ENCODE data around the gene ZBTB39. TPM values are rescaled to one million over a fixed set of nuclear protein-coding genes. Genes with fewer than 3 reads are reported as not detected.
"Not testable (repeated sequence)": the region's sequence is repeated elsewhere in the genome, so short reads cannot be mapped to it uniquely, and the experiment has no call there.

The ZBTB39 gene
- total RNA-seq, 2 donors from 2014 or later = 8.1 to 12.1 TPM

DNA sequence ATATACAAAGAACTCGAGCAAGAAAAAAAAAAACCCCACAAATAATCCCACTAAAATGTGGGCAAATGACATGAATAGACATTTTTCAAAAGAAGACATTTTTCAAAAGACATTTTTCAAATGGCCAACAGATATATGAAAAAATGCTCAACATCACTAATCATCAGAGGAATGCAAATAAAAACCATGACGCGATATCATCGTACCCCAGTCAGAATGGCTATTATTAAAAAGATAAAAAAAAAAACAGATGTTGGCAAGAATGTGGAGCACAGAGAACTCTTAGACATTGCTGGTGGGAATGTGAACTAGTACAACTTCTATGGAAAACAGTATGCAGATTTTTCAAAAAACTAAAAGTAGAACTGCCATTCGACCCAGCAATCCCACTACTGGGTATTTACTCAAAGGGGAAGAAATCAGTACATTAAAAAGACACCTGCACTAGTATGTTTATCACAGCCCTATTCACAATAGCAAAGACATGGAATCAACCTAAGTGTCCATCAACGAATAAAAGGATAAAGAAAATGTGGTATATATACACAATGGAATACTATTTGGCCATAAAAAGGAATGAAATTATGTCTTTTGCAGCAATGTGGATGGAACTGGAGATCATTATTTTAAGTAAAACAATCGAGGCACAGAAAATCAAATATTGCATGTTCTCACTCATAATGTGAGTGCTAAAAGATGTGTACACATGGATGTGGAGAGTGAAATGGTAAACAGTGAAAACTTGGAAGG is 16.3 kb downstream of the ZBTB39 start:
- ATAC-seq = no peak
- Mint-ChIP-seq H3K27ac (peak overlapping the region in 1 of 2 donors; percentile 26), H3K4me3 (no peak overlapping the region), H3K36me3 (no peaks in the 10 kb centered on the region), H3K27me3 (peaks cover 0 to 5% of the 10 kb centered on the region in 2 donors), H3K4me1 (ENCODE audit: low read depth in 2 of 2) (peaks cover 13 to 14% of the 10 kb centered on the region in 2 donors), H3K9me3 (no peaks in the 10 kb centered on the region)
- DNase-seq (ENCODE audit: low spot score) = no peak

- Mint-ChIP-seq H3K9me3 (no peaks in the 10 kb centered on the region), H3K36me3 (no peaks in the 10 kb centered on the region), H3K4me1 (ENCODE audit: low read depth in 2 of 2) (peaks cover 13 to 14% of the 10 kb centered on the region in 2 donors), H3K27ac (no peak overlapping the region), H3K27me3 (peaks cover 0 to 5% of the 10 kb centered on the region in 2 donors), H3K4me3 (no peak overlapping the region)
- no peak for ATAC-seq
- DNase-seq (ENCODE audit: low spot score) = no peak
These were observed 18.1 kb downstream of the ZBTB39 start for GRCh38 chr12:56988207-56988739.

- Mint-ChIP-seq H3K9me3 (no peaks in the 10 kb centered on the region), H3K27ac (no peak overlapping the region), H3K4me3 (peak overlapping the region; percentile 28)
These were observed 18.7 kb downstream of the ZBTB39 start for GRCh38 chr12:56987551-56988053.

GRCh38 chr12:56987011-56987410 is 19.3 kb downstream of the ZBTB39 start:
- peak overlapping the region; percentile 28 for H3K4me3 Mint-ChIP-seq
- ATAC-seq (no peak), DNase-seq (ENCODE audit: low spot score) (no peak)
- peaks cover 13 to 14% of the 10 kb centered on the region in 2 donors for H3K4me1 Mint-ChIP-seq (ENCODE audit: low read depth in 2 of 2)
- no peaks in the 10 kb centered on the region for H3K9me3 Mint-ChIP-seq
- H3K27me3 Mint-ChIP-seq = peaks cover 0 to 5% of the 10 kb centered on the region in 2 donors
- H3K36me3 Mint-ChIP-seq = no peaks in the 10 kb centered on the region
- no peak overlapping the region for H3K27ac Mint-ChIP-seq

More at GRCh38 chr12:56987551-56988053, 18.7 kb downstream of the ZBTB39 start:
- peak; percentile 69 to 79 for ATAC-seq
- peaks cover 0 to 5% of the 10 kb centered on the region in 2 donors for H3K27me3 Mint-ChIP-seq
- no peaks in the 10 kb centered on the region for H3K36me3 Mint-ChIP-seq
- peaks cover 13 to 14% of the 10 kb centered on the region in 2 donors for H3K4me1 Mint-ChIP-seq (ENCODE audit: low read depth in 2 of 2)
- DNase-seq (ENCODE audit: low spot score) = peak; percentile 80

- H3K27ac Mint-ChIP-seq; H3K4me1 Mint-ChIP-seq (ENCODE audit: low read depth in 2 of 2); ATAC-seq; DNase-seq (ENCODE audit: low spot score); H3K9me3 Mint-ChIP-seq; H3K36me3 Mint-ChIP-seq; H3K27me3 Mint-ChIP-seq; H3K4me3 Mint-ChIP-seq: not testable (repeated sequence)
These were observed 20.6 kb downstream of the ZBTB39 start for GRCh38 chr12:56985714-56986113.

- Mint-ChIP-seq H3K9me3 (no peaks in the 10 kb centered on the region), H3K4me1 (ENCODE audit: low read depth in 2 of 2) (peaks cover 0 to 4% of the 10 kb centered on the region in 2 donors), H3K27ac (no peak overlapping the region), H3K4me3 (no peak overlapping the region), H3K27me3 (peaks cover 0 to 3% of the 10 kb centered on the region in 2 donors), H3K36me3 (no peaks in the 10 kb centered on the region)
- ATAC-seq (no peak), DNase-seq (ENCODE audit: low spot score) (no peak)
These were observed 23.0 kb downstream of the ZBTB39 start for GRCh38 chr12:56983386-56983785.

- DNase-seq (ENCODE audit: low spot score); H3K36me3 Mint-ChIP-seq; H3K27ac Mint-ChIP-seq; H3K9me3 Mint-ChIP-seq; ATAC-seq; H3K4me3 Mint-ChIP-seq; H3K27me3 Mint-ChIP-seq; H3K4me1 Mint-ChIP-seq (ENCODE audit: low read depth in 2 of 2): not testable (repeated sequence)
These were observed 23.6 kb downstream of the ZBTB39 start for GRCh38 chr12:56982578-56983236.

DNA sequence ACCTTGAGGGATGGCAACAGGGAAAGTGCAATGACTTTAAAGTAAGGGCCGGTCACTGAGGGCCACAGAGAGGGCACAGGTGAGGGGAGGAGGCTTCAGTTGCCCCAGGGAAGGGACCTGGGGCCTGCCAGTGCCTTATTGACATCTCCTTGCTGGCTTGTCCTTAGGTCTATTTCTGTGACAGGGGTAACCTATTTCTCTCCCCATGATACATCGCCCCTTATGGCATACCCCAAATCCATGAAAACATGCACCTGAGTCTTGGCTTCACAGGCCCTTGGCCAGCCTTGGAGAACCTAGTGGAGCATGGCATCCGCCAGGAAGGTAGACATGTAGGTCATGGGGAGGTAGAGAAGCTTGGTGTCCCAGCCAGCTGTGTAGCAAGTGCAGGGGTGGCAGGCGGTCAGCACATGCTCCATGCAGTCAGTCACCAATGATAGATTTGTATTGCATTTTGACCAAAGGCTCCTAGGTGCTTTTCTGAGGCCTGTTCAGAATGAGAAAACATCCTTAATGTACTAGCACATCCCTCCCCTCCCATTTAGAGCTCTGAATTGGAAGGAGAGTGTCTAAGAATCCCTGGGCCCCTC is 25.3 kb downstream of the ZBTB39 start:
- H3K4me3 Mint-ChIP-seq = no peak overlapping the region
- no peaks in the 10 kb centered on the region for H3K36me3 Mint-ChIP-seq
- H3K27me3 Mint-ChIP-seq = no peaks in the 10 kb centered on the region
- DNase-seq (ENCODE audit: low spot score) (no peak), ATAC-seq (no peak)
- H3K27ac Mint-ChIP-seq = no peak overlapping the region
- no peaks in the 10 kb centered on the region for H3K4me1 Mint-ChIP-seq (ENCODE audit: low read depth in 2 of 2)
- no peaks in the 10 kb centered on the region for H3K9me3 Mint-ChIP-seq

- no peaks in the 10 kb centered on the region for H3K9me3 Mint-ChIP-seq
- DNase-seq (ENCODE audit: low spot score) (no peak), ATAC-seq (no peak)
- H3K27me3 Mint-ChIP-seq = no peaks in the 10 kb centered on the region
- H3K27ac Mint-ChIP-seq = no peak overlapping the region
- H3K4me1 Mint-ChIP-seq (ENCODE audit: low read depth in 2 of 2) = no peaks in the 10 kb centered on the region
- no peak overlapping the region for H3K4me3 Mint-ChIP-seq
- no peaks in the 10 kb centered on the region for H3K36me3 Mint-ChIP-seq
These were observed 26.1 kb downstream of the ZBTB39 start for GRCh38 chr12:56980268-56980667.

- H3K27me3 Mint-ChIP-seq = no peaks in the 10 kb centered on the region
- no peaks in the 10 kb centered on the region for H3K36me3 Mint-ChIP-seq
- ATAC-seq = no peak
- H3K9me3 Mint-ChIP-seq = no peaks in the 10 kb centered on the region
- H3K27ac Mint-ChIP-seq = no peak overlapping the region
- no peaks in the 10 kb centered on the region for H3K4me1 Mint-ChIP-seq (ENCODE audit: low read depth in 2 of 2)
- no peak overlapping the region for H3K4me3 Mint-ChIP-seq
- DNase-seq (ENCODE audit: low spot score) = no peak
These were observed 26.7 kb downstream of the ZBTB39 start for GRCh38 chr12:56979628-56980027.

DNA sequence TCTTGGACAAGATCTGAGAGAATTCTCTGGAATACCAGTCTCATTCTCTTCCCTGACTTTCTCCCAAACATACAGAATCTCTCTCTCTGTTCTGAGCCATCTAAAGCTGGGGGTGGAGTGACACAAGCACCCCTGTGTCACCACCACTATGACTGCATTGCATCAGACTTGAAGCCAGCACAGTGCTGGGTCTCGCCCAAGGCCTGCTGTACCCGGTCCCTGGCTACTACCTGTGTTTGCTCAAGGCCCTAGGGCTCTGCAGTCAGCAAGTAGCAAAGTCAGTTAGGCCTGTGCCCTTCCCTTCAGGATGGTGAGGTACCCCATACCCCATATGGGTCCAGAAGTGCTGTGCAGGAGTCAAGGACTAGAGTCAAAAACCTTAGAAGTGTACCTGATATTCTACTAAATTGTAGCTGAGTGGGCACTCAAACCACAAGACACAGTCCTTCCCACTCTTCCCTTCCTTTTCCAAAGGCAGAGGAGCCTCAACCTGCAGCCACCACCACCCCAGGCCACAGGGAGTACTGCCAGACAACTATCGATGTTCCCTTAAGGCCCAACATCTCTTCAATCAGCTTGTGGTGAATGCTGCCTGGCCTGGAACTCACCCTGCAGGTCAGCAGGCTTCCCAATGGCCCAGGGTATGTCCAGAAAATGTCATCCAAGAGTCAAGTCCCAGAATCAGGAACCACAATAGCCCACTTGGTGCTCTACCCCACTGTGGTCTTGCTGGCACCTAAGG is 27.8 kb downstream of the ZBTB39 start:
- H3K4me1 Mint-ChIP-seq (ENCODE audit: low read depth in 2 of 2) = no peaks in the 10 kb centered on the region
- no peak overlapping the region for H3K27ac Mint-ChIP-seq
- DNase-seq (ENCODE audit: low spot score) = no peak
- H3K9me3 Mint-ChIP-seq = no peaks in the 10 kb centered on the region
- no peak for ATAC-seq
- no peaks in the 10 kb centered on the region for H3K27me3 Mint-ChIP-seq
- H3K36me3 Mint-ChIP-seq = no peaks in the 10 kb centered on the region
- H3K4me3 Mint-ChIP-seq = no peak overlapping the region

- not testable (repeated sequence) for H3K4me1 Mint-ChIP-seq (ENCODE audit: low read depth in 2 of 2); H3K27ac Mint-ChIP-seq; H3K4me3 Mint-ChIP-seq; H3K36me3 Mint-ChIP-seq; H3K27me3 Mint-ChIP-seq; ATAC-seq; H3K9me3 Mint-ChIP-seq; DNase-seq (ENCODE audit: low spot score)
These were observed 29.0 kb downstream of the ZBTB39 start for GRCh38 chr12:56977361-56977760.

DNA sequence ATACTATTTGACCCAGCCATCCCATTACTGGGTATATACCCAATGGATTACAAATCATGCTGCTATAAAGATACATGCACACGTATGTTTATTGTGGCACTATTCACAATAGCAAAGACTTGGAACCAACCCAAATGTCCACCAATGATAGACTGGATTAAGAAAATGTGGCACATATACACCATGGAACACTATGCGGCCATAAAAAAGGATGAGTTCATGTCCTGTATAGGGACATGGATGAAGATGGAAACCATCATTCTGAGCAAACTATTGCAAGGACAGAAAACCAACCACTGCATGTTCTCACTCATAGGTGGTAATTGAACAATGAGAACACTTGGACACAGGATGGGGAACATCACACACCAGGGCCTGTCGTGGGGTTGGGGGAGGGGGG is 32.1 kb downstream of the ZBTB39 start:
- not testable (repeated sequence) for H3K36me3 Mint-ChIP-seq; H3K9me3 Mint-ChIP-seq; H3K27ac Mint-ChIP-seq; H3K4me3 Mint-ChIP-seq; H3K4me1 Mint-ChIP-seq (ENCODE audit: low read depth in 2 of 2); ATAC-seq; DNase-seq (ENCODE audit: low spot score)
- H3K27me3 Mint-ChIP-seq = peaks cover 12 to 17% of the 10 kb centered on the region in 2 donors

Data from natural killer cell treated with Interleukin-12 subunit alpha and Interleukin-12 subunit beta and Interleukin-15 and Interleukin-18, amount 100 ng/mL, for 72 hours (primary cell).